Neural progenitor cell (in vitro differentiated cells): ENCODE results near the gene GNB1. TPM values are rescaled to one million over a fixed set of nuclear protein-coding genes. Genes with fewer than 3 reads are reported as not detected.

Experiments
- DNase-seq: peaks from one replicate; pipeline ENCODE4 v3.0.0-alpha.2; 2016; ENCODE audit warnings: low spot score
- H2AFZ ChIP-seq: fragments of 200-600 bp; sonication (generic); replicated peaks from 2 replicates; pipeline ENCODE4 v1.6.1; 2016; ENCODE audit warnings: antibody characterized with exemption
- H3F3A ChIP-seq: fragments of 200-600 bp; sonication (generic); 2 replicates; pipeline ENCODE4 v1.6.1; 2016; ENCODE audit warnings: antibody characterized with exemption, low read depth
- H3K27ac ChIP-seq: fragments of 200-600 bp; sonication (generic); 2 replicates; pipeline ENCODE4 v1.5.1; 2016; ENCODE audit warnings: mild to moderate bottlenecking
- H3K27me3 ChIP-seq: fragments of 200-600 bp; sonication (generic); 2 replicates; pipeline ENCODE4 v1.6.1; 2016; ENCODE audit warnings: mild to moderate bottlenecking, moderate library complexity
- H3K36me3 ChIP-seq: fragments of 200-600 bp; sonication (generic); 2 replicates; pipeline ENCODE4 v1.5.1; 2016
- H3K4me1 ChIP-seq: fragments of 200-600 bp; sonication (generic); 2 replicates; pipeline ENCODE4 v1.6.1; 2016; ENCODE audit warnings: mixed run types
- H3K4me2 ChIP-seq: fragments of 200-600 bp; sonication (generic); 2 replicates; pipeline ENCODE4 v1.6.1; 2016
- H3K4me3 ChIP-seq: fragments of 200-600 bp; sonication (generic); 2 replicates; pipeline ENCODE4 v1.5.1; 2016
- H3K79me2 ChIP-seq: fragments of 200-600 bp; sonication (generic); 2 replicates; pipeline ENCODE4 v1.6.1; 2016; ENCODE audit warnings: low read depth
- H3K9ac ChIP-seq: fragments of 200-600 bp; sonication (generic); 2 replicates; pipeline ENCODE4 v1.6.1; 2016
- H3K9me3 ChIP-seq: fragments of 200-600 bp; sonication (generic); 2 replicates; pipeline ENCODE4 v1.5.1; 2016; ENCODE audit warnings: low read depth
- H4K20me1 ChIP-seq: fragments of 200-600 bp; sonication (generic); 2 replicates; pipeline ENCODE4 v1.6.1; 2016; ENCODE audit warnings: low read depth
- H3K27ac Mint-ChIP-seq: 3 replicates; pipeline ENCODE4 v1.8.0; 2021; ENCODE audit warnings: mixed read lengths
- H3K27me3 Mint-ChIP-seq: 2 replicates; pipeline ENCODE4 v1.8.0; 2022; ENCODE audit warnings: low read depth, mild to moderate bottlenecking, inconsistent platforms, moderate library complexity, mixed read lengths; ENCODE audit not compliant: insufficient read depth
- H3K36me3 Mint-ChIP-seq: 3 replicates; pipeline ENCODE4 v1.8.0; 2021; ENCODE audit warnings: mixed read lengths
- H3K4me1 Mint-ChIP-seq: 3 replicates; pipeline ENCODE4 v1.8.0; 2021; ENCODE audit warnings: mixed read lengths
- H3K4me3 Mint-ChIP-seq: 3 replicates; pipeline ENCODE4 v1.8.0; 2021; ENCODE audit warnings: mild to moderate bottlenecking, moderate library complexity, mixed read lengths
- H3K9me3 Mint-ChIP-seq: 3 replicates; pipeline ENCODE4 v1.8.0; 2020; ENCODE audit warnings: mixed read lengths
- EZH2 ChIP-seq: fragments of 200-600 bp; sonication (generic); IDR thresholded peaks from 2 replicates; pipeline ENCODE4 v1.6.1; 2017; ENCODE audit warnings: antibody characterized with exemption, mild to moderate bottlenecking, moderate library complexity
- EZH2phosphoT487 ChIP-seq: fragments of 200-600 bp; sonication (generic); IDR thresholded peaks from 2 replicates; pipeline ENCODE4 v1.6.1; 2017; ENCODE audit warnings: antibody characterized with exemption
- total RNA-seq: library from RNA; depleted of rRNA; stranded (reverse); fragments of >200 nt; gene quantifications from 2 replicates; pipeline ENCODE4 v1.2.3, GENCODE V29; 2015; ENCODE audit warnings: low replicate concordance
- TF ChIP-seq, protein P1 (sequence below): fragments of 200-600 bp; sonication (generic); IDR thresholded peaks from 2 replicates; pipeline ENCODE4 v1.5.1; 2017; ENCODE audit warnings: antibody characterized with exemption, mild to moderate bottlenecking

Gene GNB1
- total RNA-seq, 1 donor from 2014 or later, result 175 TPM

DNA sequence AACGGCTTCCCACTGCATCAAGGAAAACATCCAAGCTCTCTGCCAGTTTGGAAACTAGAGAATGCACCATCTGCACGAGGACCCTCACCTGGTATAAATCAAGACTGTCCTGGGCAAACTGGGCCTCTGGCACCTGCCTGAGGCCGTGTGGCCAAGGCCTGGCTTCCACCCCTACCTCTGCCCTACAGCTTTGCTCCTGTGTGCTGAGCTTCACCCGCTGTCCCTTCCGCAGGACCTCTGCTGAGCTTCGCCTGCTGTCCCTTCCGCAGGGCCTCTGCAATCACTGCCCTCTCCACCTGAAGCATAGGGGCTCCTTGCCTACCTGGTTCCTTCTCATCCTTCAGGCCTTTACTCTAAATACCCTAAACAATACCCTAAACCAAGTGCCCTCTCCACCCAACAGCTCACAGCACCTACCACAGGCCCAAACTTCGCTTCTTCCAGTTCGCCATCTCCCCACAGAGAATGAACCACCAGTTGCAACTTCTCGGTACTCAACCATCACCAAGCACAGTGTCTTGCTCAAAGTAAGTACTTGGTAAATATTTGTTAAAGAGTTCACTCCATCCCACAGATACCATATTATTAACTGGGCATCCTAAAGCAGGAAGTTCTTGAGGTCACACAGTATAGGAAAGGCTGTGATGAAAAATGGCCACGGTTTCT lies 18.4 kb downstream of the GNB1 start:
- Mint-ChIP-seq H3K27ac (no peak overlapping the region), H3K4me1 (no peaks in the 10 kb centered on the region), H3K9me3 (peaks cover 46% of the 10 kb centered on the region), H3K4me3 (no peak overlapping the region), H3K36me3 (peaks cover 70% of the 10 kb centered on the region), H3K27me3 (peaks cover 8% of the 10 kb centered on the region)
- H3K27ac ChIP-seq, result no peak overlapping the region
- peaks cover 94% of the 10 kb centered on the region for H4K20me1 ChIP-seq
- no peaks in the 10 kb centered on the region for H3K9me3 ChIP-seq
- H3K27me3 ChIP-seq, result no peaks in the 10 kb centered on the region
- no peaks in the 10 kb centered on the region for H3F3A ChIP-seq
- no peaks in the 10 kb centered on the region for H3K36me3 ChIP-seq
- H2AFZ ChIP-seq, result no peak overlapping the region
- no peaks in the 10 kb centered on the region for H3K4me1 ChIP-seq
- peaks cover 100% of the 10 kb centered on the region for H3K79me2 ChIP-seq
- H3K4me3 ChIP-seq, result no peak overlapping the region
- no peak overlapping the region for H3K4me2 ChIP-seq
- no peak for TF ChIP-seq EZH2phosphoT487
- TF ChIP-seq, protein P1, sequence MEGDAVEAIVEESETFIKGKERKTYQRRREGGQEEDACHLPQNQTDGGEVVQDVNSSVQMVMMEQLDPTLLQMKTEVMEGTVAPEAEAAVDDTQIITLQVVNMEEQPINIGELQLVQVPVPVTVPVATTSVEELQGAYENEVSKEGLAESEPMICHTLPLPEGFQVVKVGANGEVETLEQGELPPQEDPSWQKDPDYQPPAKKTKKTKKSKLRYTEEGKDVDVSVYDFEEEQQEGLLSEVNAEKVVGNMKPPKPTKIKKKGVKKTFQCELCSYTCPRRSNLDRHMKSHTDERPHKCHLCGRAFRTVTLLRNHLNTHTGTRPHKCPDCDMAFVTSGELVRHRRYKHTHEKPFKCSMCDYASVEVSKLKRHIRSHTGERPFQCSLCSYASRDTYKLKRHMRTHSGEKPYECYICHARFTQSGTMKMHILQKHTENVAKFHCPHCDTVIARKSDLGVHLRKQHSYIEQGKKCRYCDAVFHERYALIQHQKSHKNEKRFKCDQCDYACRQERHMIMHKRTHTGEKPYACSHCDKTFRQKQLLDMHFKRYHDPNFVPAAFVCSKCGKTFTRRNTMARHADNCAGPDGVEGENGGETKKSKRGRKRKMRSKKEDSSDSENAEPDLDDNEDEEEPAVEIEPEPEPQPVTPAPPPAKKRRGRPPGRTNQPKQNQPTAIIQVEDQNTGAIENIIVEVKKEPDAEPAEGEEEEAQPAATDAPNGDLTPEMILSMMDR, result no peak
- no peak for TF ChIP-seq EZH2
- no peak for DNase-seq
- H3K9ac ChIP-seq, result no peak overlapping the region

DNA sequence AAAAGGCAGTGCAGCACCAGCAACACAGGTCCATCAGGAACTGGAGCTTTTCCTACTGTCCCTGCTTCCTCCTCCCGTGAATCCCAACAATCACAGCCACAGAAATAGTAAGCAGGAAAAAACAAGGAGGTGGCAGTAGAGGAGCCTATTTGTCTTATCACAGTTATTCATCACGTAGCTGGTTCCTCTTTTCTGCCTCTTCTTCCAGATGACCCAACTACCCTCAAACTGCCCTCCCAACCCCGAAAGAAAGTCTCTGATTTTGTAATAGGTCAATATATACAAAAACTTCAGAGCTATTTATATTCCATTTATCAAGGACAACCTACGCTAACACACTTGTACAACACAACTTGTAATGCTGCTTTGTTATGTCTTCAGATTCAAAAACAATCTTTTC lies 21.4 kb downstream of the GNB1 start:
- no peak overlapping the region for H3K4me3 ChIP-seq
- peaks cover 3% of the 10 kb centered on the region for H3K36me3 ChIP-seq
- no peak for DNase-seq
- H2AFZ ChIP-seq, result no peak overlapping the region
- Mint-ChIP-seq H3K27me3 (peaks cover 17% of the 10 kb centered on the region), H3K4me3 (no peak overlapping the region), H3K4me1 (no peaks in the 10 kb centered on the region), H3K27ac (no peak overlapping the region), H3K9me3 (peaks cover 32% of the 10 kb centered on the region), H3K36me3 (peaks cover 52% of the 10 kb centered on the region)
- H3K4me1 ChIP-seq, result no peaks in the 10 kb centered on the region
- TF ChIP-seq EZH2 (no peak), EZH2phosphoT487 (no peak)
- TF ChIP-seq, protein P1, result no peak
- H3K79me2 ChIP-seq, result peaks cover 100% of the 10 kb centered on the region
- peaks cover 22% of the 10 kb centered on the region for H3F3A ChIP-seq
- H3K27ac ChIP-seq, result no peak overlapping the region
- H3K9me3 ChIP-seq, result no peaks in the 10 kb centered on the region
- no peak overlapping the region for H3K9ac ChIP-seq
- no peaks in the 10 kb centered on the region for H3K27me3 ChIP-seq
- H4K20me1 ChIP-seq, result peaks cover 99% of the 10 kb centered on the region
- no peak overlapping the region for H3K4me2 ChIP-seq

DNA sequence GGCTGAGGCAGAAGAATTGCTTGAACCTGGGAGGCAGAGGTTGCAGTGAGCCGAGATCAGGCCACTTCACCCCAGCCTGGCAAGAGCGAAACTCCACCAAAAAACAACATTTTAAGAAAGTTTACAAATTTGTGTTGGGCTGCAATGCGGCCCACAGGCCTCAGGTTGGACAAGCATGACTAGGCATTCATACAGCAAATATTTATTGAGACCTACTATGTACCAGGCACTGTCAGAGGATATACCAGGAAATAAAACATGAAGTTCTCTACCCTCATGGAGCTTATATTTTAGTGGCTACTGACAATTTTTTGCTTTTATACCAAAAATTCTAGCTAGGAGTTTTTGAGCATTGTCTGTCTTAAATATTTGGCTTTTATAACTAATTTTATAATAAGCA lies 23.7 kb downstream of the GNB1 start:
- no peak for DNase-seq
- peaks cover 27% of the 10 kb centered on the region for H3K9me3 Mint-ChIP-seq
- peaks cover 15% of the 10 kb centered on the region for H3K27me3 Mint-ChIP-seq
- Histone ChIP-seq H3K36me3 (peaks cover 3% of the 10 kb centered on the region), H3K27me3 (no peaks in the 10 kb centered on the region), H4K20me1 (peaks cover 99% of the 10 kb centered on the region), H3K9ac (no peak overlapping the region), H3K79me2 (peaks cover 100% of the 10 kb centered on the region), H3F3A (peaks cover 25% of the 10 kb centered on the region), H3K4me2 (no peak overlapping the region), H2AFZ (no peak overlapping the region), H3K4me3 (no peak overlapping the region), H3K27ac (no peak overlapping the region), H3K9me3 (no peaks in the 10 kb centered on the region), H3K4me1 (no peaks in the 10 kb centered on the region)
- peaks cover 42% of the 10 kb centered on the region for H3K36me3 Mint-ChIP-seq
- TF ChIP-seq EZH2phosphoT487, result no peak
- no peak for TF ChIP-seq EZH2
- TF ChIP-seq, protein P1, result no peak
- peaks cover 7% of the 10 kb centered on the region for H3K4me1 Mint-ChIP-seq
- H3K27ac Mint-ChIP-seq, result no peak overlapping the region
- H3K4me3 Mint-ChIP-seq, result no peak overlapping the region
